GM21825 (cell line): ENCODE measurements around the gene DEFB128.

Experiments used
- ATAC-seq: cut with Tn5 transposase; IDR thresholded peaks from one replicate; pipeline ENCODE4 v1.9.1; 2021; ENCODE audit warnings: mild to moderate bottlenecking, moderate library complexity; ENCODE audit not compliant: unreplicated experiment

Gene DEFB128

GRCh38 chr20:157154-157553 lies 32.4 kb downstream of the DEFB128 start, which contains the start of gene DEFB127:
DEFB127 (plus strand) TSS chr20:157454; CDS start chr20:157545, 91 bp downstream.
- no peak for ATAC-seq

- no peak for ATAC-seq
Measured at GRCh38 chr20:152131-152530, 37.4 kb downstream of the DEFB128 start.

- no peak for ATAC-seq
Measured at GRCh38 chr20:145877-146276, 43.6 kb downstream of the DEFB128 start.

DNA sequence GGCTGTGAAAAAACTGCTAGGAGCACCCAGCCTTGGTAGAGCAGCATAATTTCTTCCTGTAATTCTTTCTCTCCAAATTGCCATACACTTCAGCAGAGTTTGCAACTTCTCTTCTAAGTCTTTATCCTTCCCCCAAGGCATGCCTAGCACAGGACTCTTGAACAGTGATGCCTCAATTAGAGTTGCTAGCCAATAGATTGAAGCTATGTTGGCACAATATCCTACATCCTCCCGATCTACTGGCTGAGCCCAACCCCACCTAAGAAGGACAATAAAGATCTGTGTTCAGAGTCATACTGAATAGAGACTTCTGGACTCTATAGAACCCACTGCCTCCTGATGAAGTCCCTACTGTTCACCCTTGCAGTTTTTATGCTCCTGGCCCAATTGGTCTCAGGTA lies 47.2 kb downstream of the DEFB128 start, which contains the start of gene DEFB126:
Gene DEFB126, plus strand, starts transcription at position 301 of the 400 bp plus-strand sequence. Its CDS starts 39 bp downstream, at position 340.
- ATAC-seq = no peak
